ENCODE measurements around the gene CMTM2.
"Not testable (repeated sequence)": the region's sequence is repeated elsewhere in the genome, so short reads cannot be mapped to it uniquely, and the experiment has no call there.

CMTM2 gene

DNA sequence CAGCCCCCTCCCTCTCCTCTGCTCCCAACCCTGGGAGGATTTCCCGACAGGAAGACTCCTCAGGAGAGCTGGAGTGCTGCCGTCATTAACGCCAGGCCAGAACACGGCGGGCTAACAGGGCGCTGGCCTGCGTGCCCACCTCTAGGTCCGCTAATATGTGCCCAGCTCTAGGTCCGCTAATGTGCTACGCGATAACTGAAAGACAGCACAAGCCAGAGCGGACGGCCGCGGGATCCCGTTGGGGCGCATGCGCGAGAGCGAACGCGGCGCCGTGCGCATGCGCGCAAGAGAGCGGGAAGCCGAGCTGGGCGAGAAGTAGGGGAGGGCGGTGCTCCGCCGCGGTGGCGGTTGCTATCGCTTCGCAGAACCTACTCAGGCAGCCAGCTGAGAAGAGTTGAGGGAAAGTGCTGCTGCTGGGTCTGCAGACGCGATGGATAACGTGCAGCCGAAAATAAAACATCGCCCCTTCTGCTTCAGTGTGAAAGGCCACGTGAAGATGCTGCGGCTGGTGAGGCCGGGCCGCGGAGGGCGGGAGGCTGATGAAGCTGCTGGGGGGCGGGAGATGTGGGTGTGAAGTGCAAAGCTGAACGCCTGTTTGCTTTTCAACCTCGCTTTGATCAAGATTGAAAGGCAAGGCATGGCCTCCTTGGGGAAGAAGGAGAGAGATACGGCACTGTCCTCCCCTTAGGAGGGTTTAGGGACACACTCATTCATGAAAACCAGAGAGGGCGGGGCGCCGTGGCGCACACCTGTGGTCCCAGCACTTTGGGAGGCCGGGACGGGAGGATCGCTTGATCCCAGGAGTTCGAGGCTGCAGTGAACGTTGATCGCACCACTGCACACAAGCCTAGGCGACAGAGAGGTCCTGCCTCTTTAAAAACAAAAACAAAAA, 26.7 kb upstream of the CMTM2 start, which contains the start of gene CKLF:
Gene CKLF (plus strand): TSS at position 291 of the 892 bp plus-strand sequence. CDS start 140 bp downstream, at position 431.
- peak; percentile 99 for DNase-seq (ENCODE audit: low spot score)

DNA sequence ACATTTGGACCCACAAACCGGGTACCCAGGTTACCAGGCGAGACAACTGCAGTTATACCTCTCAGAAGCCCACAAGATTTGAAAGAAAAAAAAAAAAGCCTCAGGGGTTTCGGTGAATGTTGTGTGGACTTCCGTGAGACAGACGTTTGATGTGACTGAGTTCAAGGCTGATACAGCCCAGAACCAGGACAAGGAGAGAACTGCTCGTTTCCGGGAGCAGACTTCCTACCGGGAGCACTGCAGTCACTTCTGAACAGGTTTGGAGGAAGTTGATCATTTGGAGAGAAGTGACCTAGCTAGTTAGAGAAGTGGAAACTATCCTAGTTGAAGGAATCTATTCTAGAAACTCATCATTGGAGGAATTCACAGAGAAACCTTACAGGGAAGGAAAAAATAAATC, 26.0 kb upstream of the CMTM2 start:
- DNase-seq (ENCODE audit: low spot score) = no peak

DNA sequence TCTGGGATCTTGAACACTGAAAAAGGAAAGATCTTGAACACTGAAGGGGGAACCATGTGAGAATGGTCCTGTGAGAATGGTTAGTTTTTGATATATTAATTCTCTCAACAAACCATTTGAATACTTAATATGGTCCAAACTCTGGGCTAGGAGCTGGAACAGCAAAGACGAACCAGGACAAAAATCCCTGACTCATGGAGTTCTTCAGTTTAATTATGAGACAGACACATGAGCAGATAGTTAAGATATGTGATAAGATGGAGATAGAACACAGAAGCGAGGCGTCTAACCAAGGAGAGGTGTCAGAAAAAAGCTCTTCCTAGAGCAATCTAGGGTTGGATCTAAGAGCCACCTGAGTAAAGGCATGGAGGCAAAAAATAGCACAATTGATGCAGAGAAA, 25.2 kb upstream of the CMTM2 start:
- DNase-seq (ENCODE audit: low spot score) = no peak

- DNase-seq (ENCODE audit: low spot score) = no peak
Observed at GRCh38 chr16:66554495-66554894, 24.8 kb upstream of the CMTM2 start.

GRCh38 chr16:66560107-66560506, 19.2 kb upstream of the CMTM2 start:
- DNase-seq (ENCODE audit: low spot score) = no peak

DNA sequence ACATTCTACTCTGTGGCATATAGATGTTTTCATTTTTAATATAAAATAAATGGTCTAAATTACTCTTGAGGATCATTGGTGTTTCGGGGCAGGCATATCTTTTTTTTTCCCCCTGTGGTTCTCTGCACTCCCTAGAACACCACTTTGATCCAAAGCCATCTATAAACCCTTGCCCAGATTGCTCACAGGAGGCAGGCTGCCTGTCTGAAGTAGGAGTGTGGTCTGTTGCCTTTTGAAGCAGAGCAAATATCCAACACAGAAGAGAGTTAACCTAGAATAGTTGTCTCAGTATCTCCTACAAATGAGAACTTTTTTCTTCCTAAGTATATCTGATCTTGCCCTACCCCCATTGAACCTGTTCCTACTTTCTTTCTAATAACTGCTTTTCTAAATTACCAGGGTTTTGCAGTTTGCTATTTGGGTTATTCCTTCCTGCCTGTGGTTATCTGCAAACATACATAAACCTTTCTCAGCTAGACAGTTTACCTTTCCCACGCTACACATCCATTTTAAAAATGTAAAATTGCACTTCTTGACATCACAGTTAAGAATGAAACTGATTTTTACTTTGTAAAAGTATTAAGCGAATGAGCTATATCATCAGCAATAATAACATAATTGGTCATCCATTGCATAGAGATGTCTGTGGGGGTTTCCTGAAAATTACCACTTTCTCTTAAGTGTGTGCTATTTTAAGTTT, 17.7 kb upstream of the CMTM2 start:
- DNase-seq (ENCODE audit: low spot score) = no peak

GRCh38 chr16:66562409-66562808, 16.9 kb upstream of the CMTM2 start:
- no peak for DNase-seq (ENCODE audit: low spot score)

- no peak for DNase-seq (ENCODE audit: low spot score)
Observed at GRCh38 chr16:66562986-66563385, 16.3 kb upstream of the CMTM2 start.

DNA sequence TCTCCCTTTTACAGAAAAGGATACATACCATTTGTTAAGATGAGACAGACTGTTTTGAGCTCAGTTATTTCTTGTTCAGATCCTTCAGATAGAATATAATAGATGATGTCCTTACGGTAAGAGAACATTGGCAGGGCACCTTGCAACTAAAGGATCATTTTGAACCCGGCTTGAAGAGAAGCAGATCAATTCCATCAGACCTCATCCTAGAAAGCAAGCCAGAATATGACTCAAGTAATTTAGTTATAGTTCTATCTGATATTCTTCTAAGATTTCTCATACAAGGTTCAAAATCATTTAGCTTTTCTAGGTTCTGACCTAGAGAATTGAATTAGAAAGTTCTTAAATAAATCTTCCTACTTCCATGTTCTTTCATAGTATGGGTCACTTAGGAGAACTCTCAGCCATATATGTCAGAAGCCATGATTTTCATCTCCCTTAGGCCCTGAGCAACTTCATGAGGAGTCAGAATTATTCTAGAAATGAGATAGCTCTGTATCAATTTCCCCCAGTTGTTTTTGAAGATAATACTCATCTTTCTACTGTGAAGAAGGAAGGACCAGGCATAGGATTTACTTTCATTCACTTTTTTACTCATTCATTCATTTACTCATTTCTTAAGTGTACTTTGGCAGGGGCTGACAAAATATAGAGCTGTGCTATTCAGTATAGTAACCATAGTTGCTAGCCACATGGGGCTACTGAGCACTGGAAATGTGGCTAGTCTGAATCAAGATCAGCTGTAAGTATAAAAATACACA, 15.5 kb upstream of the CMTM2 start:
- DNase-seq (ENCODE audit: low spot score) = no peak

GRCh38 chr16:66566051-66566901, 13.0 kb upstream of the CMTM2 start, which contains the start of gene CMTM1:
Gene CMTM1 (plus strand): TSS chr16:66566439. CDS start chr16:66566514, 75 bp downstream.
- DNase-seq (ENCODE audit: low spot score) = no peak

- DNase-seq (ENCODE audit: low spot score) = not testable (repeated sequence)
Observed at GRCh38 chr16:66567270-66567669, 12.0 kb upstream of the CMTM2 start.

GRCh38 chr16:66568355-66568754, 10.9 kb upstream of the CMTM2 start:
- DNase-seq (ENCODE audit: low spot score) = no peak

- DNase-seq (ENCODE audit: low spot score) = peak; percentile 37
Observed at GRCh38 chr16:66569131-66569530, 10.1 kb upstream of the CMTM2 start.

DNA sequence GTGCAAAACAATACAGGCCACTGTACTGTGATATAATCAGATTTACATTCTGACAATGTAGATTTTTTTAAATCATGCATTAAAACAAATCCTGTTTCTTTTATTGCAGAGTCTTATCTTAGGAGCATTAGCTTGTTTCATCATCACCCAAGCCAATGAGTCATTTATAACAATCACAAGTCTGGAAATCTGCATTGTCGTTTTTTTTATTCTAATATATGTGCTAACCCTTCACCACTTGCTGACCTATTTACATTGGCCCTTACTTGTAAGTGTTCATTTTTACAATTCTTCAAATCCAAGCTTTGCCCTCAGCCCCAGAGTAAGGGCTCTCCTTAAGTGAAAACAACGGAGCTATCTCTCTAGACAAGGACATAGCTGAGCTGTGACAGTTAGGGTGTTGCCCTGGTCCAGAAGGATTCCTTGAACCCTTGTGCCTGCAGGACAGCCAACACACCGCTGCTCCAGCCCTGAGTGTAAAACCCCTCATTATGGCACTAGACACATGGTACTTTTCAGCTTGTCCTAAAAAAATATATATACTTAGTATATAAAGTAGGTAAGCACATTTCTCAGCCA, 9.3 kb upstream of the CMTM2 start:
- no peak for DNase-seq (ENCODE audit: low spot score)

GRCh38 chr16:66572356-66572755, 6.9 kb upstream of the CMTM2 start:
- no peak for DNase-seq (ENCODE audit: low spot score)

GRCh38 chr16:66574081-66574480, 5.2 kb upstream of the CMTM2 start:
- DNase-seq (ENCODE audit: low spot score) = no peak

DNA sequence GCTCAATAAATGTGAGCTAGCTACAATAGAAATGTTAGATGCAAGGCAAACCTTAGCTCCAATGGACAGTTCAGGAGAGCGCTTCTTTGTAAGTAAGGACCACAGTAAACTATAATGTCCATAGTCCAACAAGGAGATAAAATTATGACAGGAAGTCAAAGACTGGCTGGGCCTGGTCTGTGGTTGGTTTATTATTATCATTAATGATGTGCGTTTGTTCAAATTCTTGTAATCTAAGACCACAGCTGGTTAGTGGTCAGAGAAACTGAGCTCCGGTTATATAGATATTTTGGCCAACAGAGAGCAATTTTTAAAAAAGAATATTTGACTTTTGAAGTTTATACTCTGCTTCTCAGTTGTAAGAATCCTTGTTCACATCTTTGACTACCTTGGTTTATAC, 4.7 kb upstream of the CMTM2 start:
- no peak for DNase-seq (ENCODE audit: low spot score)

GRCh38 chr16:66575060-66575459, 4.2 kb upstream of the CMTM2 start:
- no peak for DNase-seq (ENCODE audit: low spot score)

DNA sequence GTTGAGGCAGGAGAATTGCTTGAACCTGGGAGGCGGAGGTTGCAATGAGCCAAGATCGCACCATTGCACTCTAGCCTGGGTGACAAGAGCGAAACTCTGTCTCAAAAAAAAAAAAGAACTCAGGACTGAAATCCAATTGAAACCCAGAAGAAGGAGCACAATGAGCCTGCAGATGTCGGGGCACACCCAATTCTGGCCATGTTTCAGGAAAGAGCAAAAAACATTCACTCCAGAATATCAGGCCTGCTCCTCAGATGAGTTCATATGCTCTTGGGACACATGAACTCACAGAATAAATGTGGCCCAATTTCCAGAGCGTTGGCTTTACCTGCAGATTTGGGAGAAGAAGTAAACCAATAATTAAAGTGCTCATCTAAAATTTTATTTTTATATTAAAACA, 3.0 kb upstream of the CMTM2 start:
- DNase-seq (ENCODE audit: low spot score) = no peak

GRCh38 chr16:66580605-66581209, 1.4 kb downstream of the CMTM2 start:
- DNase-seq (ENCODE audit: low spot score) = peak; percentile 68
